Stimulated activated CD8-positive, alpha-beta memory T cell treated with anti-CD3 and anti-CD28 coated beads, Interleukin-15, amount 100 ng/mL, for 48 hours (primary cell): ENCODE data around the gene EFCAB8.
"Not testable (repeated sequence)": the region's sequence is repeated elsewhere in the genome, so short reads cannot be mapped to it uniquely, and the experiment has no call there.

Experiments
- DNase-seq, 2 donors: peaks; one replicate each; pipeline ENCODE4 v3.0.0-alpha.2; 2020; ENCODE audit warnings: low read depth in 2 of 2

Gene EFCAB8

GRCh38 chr20:32841174-32841573, 17.5 kb upstream of the EFCAB8 start:
- DNase-seq = no peak

GRCh38 chr20:32841632-32842031, 17.1 kb upstream of the EFCAB8 start:
- DNase-seq = no peak

- no peak for DNase-seq
These were observed 15.8 kb upstream of the EFCAB8 start for GRCh38 chr20:32842688-32843524.

- DNase-seq = no peak
These were observed 12.9 kb upstream of the EFCAB8 start for GRCh38 chr20:32845786-32846185.

GRCh38 chr20:32846852-32847251, 11.9 kb upstream of the EFCAB8 start:
- DNase-seq = no peak

GRCh38 chr20:32847964-32848363, 10.8 kb upstream of the EFCAB8 start:
- no peak for DNase-seq

GRCh38 chr20:32848846-32849245, 9.9 kb upstream of the EFCAB8 start:
- no peak for DNase-seq

- DNase-seq = no peak
These were observed 9.1 kb upstream of the EFCAB8 start for GRCh38 chr20:32849577-32849976.

GRCh38 chr20:32855387-32855786, 3.3 kb upstream of the EFCAB8 start:
- DNase-seq = no peak

- no peak for DNase-seq
These were observed 534 bp upstream of the EFCAB8 start for GRCh38 chr20:32858189-32858588.

- DNase-seq = no peak
These were observed 2.7 kb downstream of the EFCAB8 start for GRCh38 chr20:32861446-32861845.

GRCh38 chr20:32869562-32869961, 10.8 kb downstream of the EFCAB8 start:
- DNase-seq = no peak

- DNase-seq = not testable (repeated sequence)
These were observed 11.8 kb downstream of the EFCAB8 start for GRCh38 chr20:32870526-32870925.

GRCh38 chr20:32870985-32871384, 12.3 kb downstream of the EFCAB8 start:
- no peak for DNase-seq

GRCh38 chr20:32871627-32872160, 13.0 kb downstream of the EFCAB8 start:
- DNase-seq = no peak

- DNase-seq = no peak
These were observed 13.5 kb downstream of the EFCAB8 start for GRCh38 chr20:32872266-32872665.

- no peak for DNase-seq
These were observed 16.9 kb downstream of the EFCAB8 start for GRCh38 chr20:32875673-32876072.

GRCh38 chr20:32877507-32877906, 18.8 kb downstream of the EFCAB8 start:
- no peak for DNase-seq

- DNase-seq = no peak
These were observed 20.1 kb downstream of the EFCAB8 start for GRCh38 chr20:32878820-32879219.

- DNase-seq = no peak
These were observed 20.8 kb downstream of the EFCAB8 start for GRCh38 chr20:32879538-32879937.

- DNase-seq = no peak
These were observed 21.9 kb downstream of the EFCAB8 start for GRCh38 chr20:32880635-32881034.

GRCh38 chr20:32883081-32883480, 24.4 kb downstream of the EFCAB8 start:
- no peak for DNase-seq

GRCh38 chr20:32885185-32885584, 26.5 kb downstream of the EFCAB8 start:
- no peak for DNase-seq

GRCh38 chr20:32885952-32886351, 27.2 kb downstream of the EFCAB8 start:
- DNase-seq = no peak
